H1 (cell line): Measurements from ENCODE around the gene RNASE7. TPM values are rescaled to one million over a fixed set of nuclear protein-coding genes. Genes with fewer than 3 reads are reported as not detected.

Experiments
- CTCF ChIA-PET: fragments of 300-600 bp; sonication (Branson Sonifier 250); formaldehyde crosslinking; loops from one replicate; lab custom pipeline; 2021; ENCODE audit not compliant: partially characterized antibody; lab: Charles Lee
- POLR2A ChIA-PET: fragments of 300-600 bp; sonication (Branson Sonifier 250); formaldehyde crosslinking; loops from one replicate; lab custom pipeline; 2021; ENCODE audit warnings: inconsistent platforms; ENCODE audit not compliant: partially characterized antibody; lab: Charles Lee
- DNase-seq, 2 experiments: peaks; one replicate each; pipeline versions ENCODE4 v3.0.0 to v3.0.0-alpha.2; 2010 to 2022; ENCODE audit warnings: low spot score in 2 of 2, low read depth in 1 of 2, mixed read lengths in 1 of 2
- FAIRE-seq: peaks from 2 replicates; lab custom pipeline; 2011; peaks lifted over from hg19 to GRCh38; lab: Jason Lieb, UNC
- H2AFZ ChIP-seq: 2 replicates; pipeline ENCODE4 v1.8.1; 2012; ENCODE audit warnings: low read length, inconsistent platforms
- H2AK5ac ChIP-seq: 2 replicates; pipeline ENCODE4 v1.6.1; 2013; ENCODE audit warnings: low read depth, low read length
- H2BK120ac ChIP-seq: replicated peaks from 2 replicates; pipeline ENCODE3; 2013; ENCODE audit warnings: low read depth, low read length, inconsistent platforms
- H2BK12ac ChIP-seq: 2 replicates; pipeline ENCODE4 v1.6.1; 2013; ENCODE audit warnings: low read depth, low read length
- H2BK15ac ChIP-seq: 2 replicates; pipeline ENCODE4 v1.6.1; 2013; ENCODE audit warnings: low read length
- H2BK20ac ChIP-seq: 2 replicates; pipeline ENCODE4 v1.6.1; 2013; ENCODE audit warnings: low read length
- H2BK5ac ChIP-seq: 2 replicates; pipeline ENCODE4 v1.6.1; 2013; ENCODE audit warnings: low read depth, low read length
- H3K14ac ChIP-seq: 2 replicates; pipeline ENCODE4 v1.6.1; 2013; ENCODE audit warnings: inconsistent platforms; ENCODE audit not compliant: insufficient read length
- H3K18ac ChIP-seq: 2 replicates; pipeline ENCODE4 v1.6.1; 2013; ENCODE audit warnings: low read length; ENCODE audit errors: extremely low read depth
- H3K23ac ChIP-seq: 2 replicates; pipeline ENCODE4 v1.6.1; 2013; ENCODE audit warnings: inconsistent platforms; ENCODE audit not compliant: insufficient read length
- H3K23me2 ChIP-seq: 2 replicates; pipeline ENCODE4 v1.6.1; 2013; ENCODE audit warnings: low read depth, low read length
- H3K27ac ChIP-seq: 2 replicates; pipeline ENCODE4 v1.6.1; 2011; ENCODE audit warnings: low read depth, low read length, inconsistent platforms
- H3K27me3 ChIP-seq, 4 experiments: replicated peaks in 1 of 4; 1 replicate in 1 of 4; 2 replicates in 3 of 4; pipeline versions ENCODE4 v1.6.1 to v1.8.1; 2011 to 2013; ENCODE audit warnings: low read length in 3 of 4, mild to moderate bottlenecking in 3 of 4, inconsistent platforms in 2 of 4, mixed read lengths in 2 of 4, moderate library complexity in 1 of 4; ENCODE audit not compliant: control insufficient read depth in 3 of 4, insufficient read depth in 3 of 4; ENCODE audit errors: extremely low read depth in 1 of 4
- H3K36me3 ChIP-seq, 4 experiments: 2 replicates each; pipeline versions ENCODE4 v1.6.1 to v1.8.1; 2011 to 2013; ENCODE audit warnings: mild to moderate bottlenecking in 4 of 4, low read length in 3 of 4, moderate library complexity in 2 of 4, control low read depth in 1 of 4, inconsistent platforms in 1 of 4; ENCODE audit not compliant: insufficient read depth in 4 of 4, control insufficient read depth in 2 of 4
- H3K4ac ChIP-seq: replicated peaks from 2 replicates; pipeline ENCODE3; 2013; ENCODE audit warnings: low read length, low read depth, mixed read lengths, inconsistent platforms; ENCODE audit not compliant: insufficient read length
- H3K4me1 ChIP-seq, 4 experiments: replicated peaks in 1 of 4; 1 replicate in 1 of 4; 2 replicates in 3 of 4; pipeline versions ENCODE4 v1.6.1 to v1.8.1; 2011 to 2013; ENCODE audit warnings: low read length in 3 of 4, inconsistent platforms in 2 of 4, mixed read lengths in 1 of 4; ENCODE audit not compliant: insufficient read depth in 4 of 4, control insufficient read depth in 3 of 4
- H3K4me2 ChIP-seq, 2 experiments: 2 replicates each; pipeline versions ENCODE4 v1.6.1 to v1.8.1; 2011 to 2013; ENCODE audit warnings: low read depth in 2 of 2, low read length in 2 of 2, control low read depth in 1 of 2, inconsistent platforms in 1 of 2, mild to moderate bottlenecking in 1 of 2; ENCODE audit not compliant: insufficient read depth in 1 of 2
- H3K4me3 ChIP-seq, 4 experiments: fragments of 200-600, 300-600 bp in 1 of 4; sonication (generic), shearing (Covaris generic), sonication (Bioruptor Twin) in 1 of 4; 2 replicates each; pipeline versions ENCODE4 v1.5.1 to v1.8.1; 2011 to 2016; ENCODE audit warnings: low read length in 4 of 4, low read depth in 3 of 4, control low read depth in 2 of 4, inconsistent platforms in 2 of 4, mild to moderate bottlenecking in 2 of 4, mixed read lengths in 1 of 4, moderate library complexity in 1 of 4; ENCODE audit not compliant: insufficient read depth in 2 of 4; ENCODE audit errors: extremely low read depth in 1 of 4
- H3K56ac ChIP-seq: replicated peaks from 2 replicates; pipeline ENCODE3; 2013; ENCODE audit warnings: low read depth, mild to moderate bottlenecking, mixed read lengths, low read length, inconsistent platforms; ENCODE audit not compliant: insufficient read length
- H3K79me1 ChIP-seq: 2 replicates; pipeline ENCODE4 v1.6.1; 2013; ENCODE audit warnings: low read depth, low read length, control low read depth
- H3K79me2 ChIP-seq, 2 experiments: 2 replicates each; pipeline versions ENCODE4 v1.6.1 to v1.8.1; 2012 to 2013; ENCODE audit warnings: low read length in 2 of 2, mild to moderate bottlenecking in 2 of 2, inconsistent platforms in 1 of 2; ENCODE audit not compliant: insufficient read depth in 2 of 2, control insufficient read depth in 1 of 2
- H3K9ac ChIP-seq, 4 experiments: replicated peaks in 1 of 4; 1 replicate in 1 of 4; 2 replicates in 3 of 4; pipeline versions ENCODE4 v1.6.1 to v1.8.1; 2011 to 2013; ENCODE audit warnings: low read depth in 3 of 4, low read length in 3 of 4, control low read depth in 2 of 4, mild to moderate bottlenecking in 2 of 4, moderate library complexity in 2 of 4, inconsistent platforms in 1 of 4; ENCODE audit errors: extremely low read depth in 1 of 4
- H3K9me3 ChIP-seq, 2 experiments: 2 replicates each; pipeline versions ENCODE4 v1.6.1 to v1.8.1; 2012 to 2013; ENCODE audit warnings: mild to moderate bottlenecking in 2 of 2, moderate library complexity in 2 of 2, control low read depth in 1 of 2, inconsistent platforms in 1 of 2, low read depth in 1 of 2, low read length in 1 of 2, mixed read lengths in 1 of 2; ENCODE audit not compliant: insufficient read depth in 2 of 2
- H4K20me1 ChIP-seq, 2 experiments: replicated peaks in 1 of 2; 2 replicates each; pipeline versions ENCODE3 to v1.8.1; 2011 to 2013; ENCODE audit warnings: inconsistent platforms in 2 of 2, low read length in 2 of 2, mild to moderate bottlenecking in 1 of 2; ENCODE audit not compliant: insufficient read depth in 2 of 2, control insufficient read depth in 1 of 2
- H4K5ac ChIP-seq: 2 replicates; pipeline ENCODE4 v1.6.1; 2013; ENCODE audit warnings: low read length, low read depth, mixed read lengths, inconsistent platforms; ENCODE audit not compliant: insufficient read length
- H4K8ac ChIP-seq: 2 replicates; pipeline ENCODE4 v1.8.0; 2013; ENCODE audit warnings: mild to moderate bottlenecking, moderate library complexity, low read length, inconsistent platforms; ENCODE audit not compliant: insufficient read depth; ENCODE audit errors: extremely low read depth
- H4K91ac ChIP-seq: replicated peaks from 2 replicates; pipeline ENCODE3; 2013; ENCODE audit warnings: low read length, mixed read lengths, inconsistent platforms; ENCODE audit not compliant: insufficient read length
- RAD21 ChIP-seq, 2 experiments: IDR thresholded peaks in 1 of 2; conservative IDR thresholded peaks in 1 of 2; 2 replicates each; pipeline ENCODE4 v1.6.1; 2011; ENCODE audit warnings: low read depth in 2 of 2, low read length in 2 of 2, improper control_type of control experiment in 1 of 2, inconsistent platforms in 1 of 2, mild to moderate bottlenecking in 1 of 2, moderate library complexity in 1 of 2
- WGBS, 2 experiments: shearing (Covaris generic) in 1 of 2; methylation state at CpG; one replicate each; pipeline versions ENCODE4 v1.1.6 to v1.1.7; 2013 to 2015; ENCODE audit warnings: low lambda C conversion rate in 2 of 2, mixed read lengths in 2 of 2, inconsistent platforms in 1 of 2, low coverage in 1 of 2, missing lambda C conversion rate in 1 of 2; ENCODE audit not compliant: insufficient replicate concordance in 2 of 2, insufficient coverage in 1 of 2, insufficient read length in 1 of 2; ENCODE audit errors: extremely low coverage in 1 of 2, missing lambda C conversion rate in 1 of 2; 5-methylcytosine and 5-hydroxymethylcytosine counted together
- polyA plus RNA-seq, 7 experiments: library from polyadenylated mRNA; depleted of rRNA in 3 of 7; stranded (reverse) in 5 of 7; unstranded in 2 of 7; fragments of >200 nt in 5 of 7; fragments of 200-250 nt in 2 of 7; gene quantifications; 1 replicate in 5 of 7; 2 replicates in 1 of 7; 4 replicates in 1 of 7; pipeline versions ENCODE4 v1.2.1 to v1.2.3, GENCODE V29; 2011 to 2013; ENCODE audit warnings: missing spikeins in 2 of 7, mixed read lengths in 2 of 7
- total RNA-seq: library from RNA; stranded (reverse); fragmentation: NEBNext Ultra II Directional; extraction: Animal tissue kit (Norgen Biotek cat#: 25700); gene quantifications from 2 replicates; pipeline ENCODE4 v1.2.1, GENCODE V29; 2021
- TF ChIP-seq, protein P1 (sequence below): IDR thresholded peaks from 2 replicates; pipeline ENCODE4 v1.6.1; 2011; ENCODE audit warnings: low read depth, mild to moderate bottlenecking, low read length; ENCODE audit not compliant: insufficient read depth
- TF ChIP-seq, protein P2 (sequence below), 3 experiments: IDR thresholded peaks; 1 replicate in 2 of 3; 2 replicates in 1 of 3; pipeline versions ENCODE4 v1.5.1 to v1.6.1; 2011; ENCODE audit warnings: low read length in 3 of 3, mild to moderate bottlenecking in 3 of 3, inconsistent platforms in 2 of 3, low read depth in 1 of 3, moderate library complexity in 1 of 3; ENCODE audit not compliant: insufficient read depth in 1 of 3; ENCODE audit errors: control extremely low read depth in 1 of 3

Gene RNASE7
- total and polyA plus RNA-seq, 2 of the 8 experiments (the other 6 are each of a cell fraction or from before 2014, with no cell fraction given) = not detected

DNA sequence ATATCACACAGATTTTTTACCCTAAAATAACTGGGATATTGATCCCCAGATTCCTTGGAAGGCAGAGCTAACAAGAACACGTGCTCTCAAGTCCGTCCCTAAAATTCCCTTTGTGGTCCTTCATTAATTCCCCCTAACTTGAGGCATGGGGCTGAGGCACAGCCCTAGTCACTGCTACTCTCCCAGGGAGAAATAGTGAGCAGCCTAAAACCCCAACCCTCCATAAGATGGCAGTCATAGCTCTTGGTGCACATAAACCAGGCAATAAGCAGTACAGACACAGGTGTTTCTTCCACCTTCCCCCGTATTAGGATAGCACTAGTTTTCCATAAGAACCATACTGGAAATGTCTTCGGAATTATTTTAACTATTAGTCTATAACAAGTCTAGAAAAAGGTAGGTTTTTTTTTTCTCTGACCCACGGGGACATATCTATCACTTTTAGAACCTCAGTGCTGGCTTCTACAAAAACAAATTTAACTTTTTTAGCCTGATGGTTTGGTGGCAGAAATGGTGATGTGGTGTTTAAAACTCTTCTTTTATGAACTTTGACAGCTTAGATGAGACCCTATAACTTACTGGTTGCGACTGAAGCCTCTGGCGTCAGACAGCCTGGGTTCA lies 24.8 kb downstream of the RNASE7 start:
- no peaks in the 10 kb centered on the region for H3K36me3 ChIP-seq
- H3K27ac ChIP-seq = no peak overlapping the region
- no peak overlapping the region for H4K8ac ChIP-seq
- H4K91ac ChIP-seq = no peak overlapping the region
- H2BK120ac ChIP-seq = no peak overlapping the region
- H3K14ac ChIP-seq = no peak overlapping the region
- no peak overlapping the region for H3K9ac ChIP-seq
- H3K18ac ChIP-seq = no peak overlapping the region
- H3K79me1 ChIP-seq = no peaks in the 10 kb centered on the region
- H4K20me1 ChIP-seq = no peaks in the 10 kb centered on the region
- peaks cover 0 to 2% of the 10 kb centered on the region in 2 experiments; a peak in 1 of 4 replicates for H3K79me2 ChIP-seq
- no peak overlapping the region for H3K4me2 ChIP-seq
- H3K4me1 ChIP-seq = peaks cover 0 to 8% (median 3%) of the 10 kb centered on the region in 4 experiments; a peak in 6 of 7 replicates
- no peak overlapping the region for H2AK5ac ChIP-seq
- no peak overlapping the region for H2BK12ac ChIP-seq
- DNase-seq (no peak), FAIRE-seq (no peak)
- no peak overlapping the region for H3K56ac ChIP-seq
- H2AFZ ChIP-seq = no peak overlapping the region
- no peak overlapping the region for H2BK5ac ChIP-seq
- H2BK20ac ChIP-seq = no peak overlapping the region
- POLR2A ChIA-PET = interaction anchor here (0.5 to 1.2 kb wide), 3 partner anchors 12 to 86 kb away, joined by 3 to 5 read pairs (median 3); no protein-coding TSS in a partner anchor
- peaks cover 0 to 4% (median 0%) of the 10 kb centered on the region in 4 experiments; a peak in 3 of 7 replicates for H3K27me3 ChIP-seq
- no peak overlapping the region for H3K4me3 ChIP-seq
- H3K9me3 ChIP-seq = no peaks in the 10 kb centered on the region
- no peak overlapping the region for H3K23ac ChIP-seq
- WGBS, 2 experiments = 73% methylated on average over 7 of the region's 7 CpGs; no CpG with 5 or more reads in 1 of the 2 experiments
- no peak overlapping the region for H4K5ac ChIP-seq
- CTCF ChIA-PET = interaction anchor here (0.6 to 5.3 kb wide), 13 partner anchors 9 to 68 kb away, joined by 3 to 102 read pairs (median 4); partner anchors contain the start of genes RNASE7, RNASE8, SLC39A2 and TMEM253
- H3K23me2 ChIP-seq = peaks cover 23% of the 10 kb centered on the region; the same call in 1 of the 2 replicates
- H3K4ac ChIP-seq = no peak overlapping the region
- TF ChIP-seq, protein P1, sequence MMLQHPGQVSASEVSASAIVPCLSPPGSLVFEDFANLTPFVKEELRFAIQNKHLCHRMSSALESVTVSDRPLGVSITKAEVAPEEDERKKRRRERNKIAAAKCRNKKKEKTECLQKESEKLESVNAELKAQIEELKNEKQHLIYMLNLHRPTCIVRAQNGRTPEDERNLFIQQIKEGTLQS = no peak
- TF ChIP-seq, protein P2, sequence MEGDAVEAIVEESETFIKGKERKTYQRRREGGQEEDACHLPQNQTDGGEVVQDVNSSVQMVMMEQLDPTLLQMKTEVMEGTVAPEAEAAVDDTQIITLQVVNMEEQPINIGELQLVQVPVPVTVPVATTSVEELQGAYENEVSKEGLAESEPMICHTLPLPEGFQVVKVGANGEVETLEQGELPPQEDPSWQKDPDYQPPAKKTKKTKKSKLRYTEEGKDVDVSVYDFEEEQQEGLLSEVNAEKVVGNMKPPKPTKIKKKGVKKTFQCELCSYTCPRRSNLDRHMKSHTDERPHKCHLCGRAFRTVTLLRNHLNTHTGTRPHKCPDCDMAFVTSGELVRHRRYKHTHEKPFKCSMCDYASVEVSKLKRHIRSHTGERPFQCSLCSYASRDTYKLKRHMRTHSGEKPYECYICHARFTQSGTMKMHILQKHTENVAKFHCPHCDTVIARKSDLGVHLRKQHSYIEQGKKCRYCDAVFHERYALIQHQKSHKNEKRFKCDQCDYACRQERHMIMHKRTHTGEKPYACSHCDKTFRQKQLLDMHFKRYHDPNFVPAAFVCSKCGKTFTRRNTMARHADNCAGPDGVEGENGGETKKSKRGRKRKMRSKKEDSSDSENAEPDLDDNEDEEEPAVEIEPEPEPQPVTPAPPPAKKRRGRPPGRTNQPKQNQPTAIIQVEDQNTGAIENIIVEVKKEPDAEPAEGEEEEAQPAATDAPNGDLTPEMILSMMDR (IDR thresholded peaks at IDR 0.05; ENCODE audit: control extremely low read depth in 1 of 3, insufficient read depth in 1 of 3, low read depth in 1 of 3, low read length in 3 of 3) = peak in 2 of 3 experiments; percentile 51 to 55; a peak in 3 of 4 replicates
- peak; percentile 49 to 63 for TF ChIP-seq RAD21 (IDR thresholded peaks at IDR 0.05 in 1 of 2, conservative IDR thresholded peaks at IDR 0.05 in 1 of 2; ENCODE audit: low read depth in 2 of 2, low read length in 2 of 2)
- no peak overlapping the region for H2BK15ac ChIP-seq
